Measurements from ENCODE around the gene TMUB1.

TMUB1 gene

DNA sequence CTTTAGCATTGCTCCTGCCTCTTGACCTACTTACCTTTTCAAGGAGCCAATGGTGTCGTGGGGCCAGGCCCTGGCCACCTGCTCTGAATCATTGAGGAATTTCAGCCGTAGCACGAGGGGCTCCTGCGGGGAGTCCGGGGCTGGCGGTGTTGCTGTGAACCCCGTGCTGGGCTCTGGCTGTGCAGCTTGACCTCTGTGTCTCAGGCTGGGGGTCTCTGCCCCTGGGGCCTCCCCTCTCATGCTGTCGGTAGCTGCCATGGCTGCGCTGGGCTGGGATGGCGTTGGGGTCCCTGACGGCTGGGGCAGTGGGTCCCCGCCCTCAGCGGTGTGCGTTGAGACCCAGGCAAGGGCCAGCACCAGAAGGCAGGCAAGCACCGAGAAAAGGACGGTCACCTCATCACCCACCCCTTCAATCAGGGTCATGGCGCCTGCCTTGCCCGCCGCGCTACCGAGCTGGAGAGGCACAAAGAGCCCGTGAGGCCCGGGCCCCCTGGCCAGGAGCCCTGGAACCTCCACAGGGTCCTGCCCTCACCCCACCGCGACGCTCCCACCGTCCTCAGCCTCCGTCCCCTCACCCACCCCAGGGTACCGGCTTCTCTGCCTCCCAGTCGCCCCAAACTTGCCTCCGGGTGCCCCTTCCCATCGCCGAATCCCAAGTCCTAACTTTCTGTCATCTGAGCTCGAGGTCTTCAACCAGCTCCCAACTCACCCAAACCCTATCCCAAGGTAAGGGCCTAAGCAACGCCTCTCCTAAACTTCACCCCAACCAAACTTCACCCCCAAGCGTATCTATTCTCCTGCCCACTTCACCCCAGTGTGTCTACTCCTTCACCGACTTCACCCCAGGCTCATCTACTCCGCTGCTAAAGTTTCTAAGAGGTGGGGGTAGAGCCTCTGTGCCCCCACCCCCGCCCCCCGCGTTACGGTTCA is 887 bp downstream of the TMUB1 start:
- DNase-seq: no peak

DNA sequence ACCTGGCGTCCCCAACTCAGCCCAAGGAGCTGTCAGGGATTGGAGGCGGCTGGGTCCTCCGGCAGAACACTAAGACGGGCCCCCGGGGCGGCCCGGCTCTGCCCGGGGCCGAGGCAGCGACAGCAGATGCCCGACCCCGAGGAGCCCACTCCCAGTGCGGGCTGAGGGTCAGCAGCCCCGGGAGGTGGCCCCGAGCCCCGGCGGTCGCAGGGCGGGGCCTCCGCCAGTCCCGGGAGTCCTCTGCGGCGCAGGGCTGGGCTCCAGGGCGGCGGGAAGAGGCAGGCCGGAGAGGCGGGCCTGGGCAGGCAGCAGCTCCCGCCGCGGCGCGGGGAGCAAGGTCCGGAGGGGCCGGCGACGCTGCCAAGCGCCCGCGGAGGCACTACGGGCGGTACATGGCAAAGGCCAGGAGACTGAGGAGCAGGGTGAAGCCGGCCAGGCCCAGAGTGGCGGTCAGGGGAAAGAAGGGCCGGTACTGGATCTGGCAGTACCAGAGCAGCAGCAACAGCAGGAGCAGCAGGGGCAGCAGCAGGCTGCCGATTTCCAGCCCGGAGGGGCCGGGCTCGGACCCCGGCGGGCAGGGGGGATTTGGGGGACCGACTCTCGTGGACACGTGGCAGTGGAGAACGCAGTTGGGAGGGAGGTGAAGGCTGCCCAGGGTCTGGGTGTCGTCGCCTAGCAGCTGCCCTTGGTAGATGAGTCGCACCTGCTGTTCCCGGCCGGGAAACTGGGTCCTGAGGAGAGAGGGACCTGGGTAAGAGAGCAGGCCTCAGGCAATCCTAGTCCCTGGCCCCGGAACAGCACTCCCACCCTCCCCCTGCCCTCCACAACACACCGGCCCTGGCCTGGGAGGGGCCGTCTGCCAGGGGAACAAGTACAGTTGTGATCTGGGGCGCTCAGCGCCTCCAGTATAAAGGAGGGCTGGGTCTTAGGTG is 1.9 kb downstream of the TMUB1 start:
- DNase-seq: no peak

DNA sequence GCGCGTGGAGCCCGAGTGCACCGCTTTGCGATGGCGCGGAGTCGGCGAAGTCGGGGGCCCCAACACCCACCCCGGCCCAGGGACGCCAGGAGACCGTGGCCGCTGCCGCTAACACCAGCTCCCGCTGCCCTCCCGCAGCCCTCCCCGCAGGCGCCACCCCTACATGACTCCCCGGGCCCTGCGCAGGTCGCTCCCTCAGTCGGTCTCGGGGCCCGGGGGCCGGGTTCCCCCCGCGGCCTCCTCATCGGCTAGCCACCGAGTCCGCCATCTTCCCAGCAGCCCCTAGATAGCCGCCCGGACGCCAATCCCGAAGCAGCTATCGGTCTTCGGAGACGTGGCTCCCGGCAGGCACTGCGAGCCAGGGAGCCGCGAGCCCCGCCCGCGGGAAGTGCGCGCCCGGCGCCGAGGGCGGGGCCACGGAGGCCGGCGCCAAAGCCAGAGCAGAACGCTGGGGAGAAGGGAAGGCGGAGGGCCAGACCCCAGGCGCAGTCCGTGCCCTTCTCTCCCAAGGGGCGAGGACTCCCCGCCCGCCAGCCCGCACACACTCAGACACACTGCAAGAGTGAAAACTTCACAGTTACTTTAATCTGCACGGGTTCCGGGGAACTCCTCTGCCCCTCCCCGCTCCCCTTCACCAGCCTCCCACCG is 2.6 kb downstream of the TMUB1 start, which contains the start of gene FASTK:
TSS of gene FASTK (minus strand) at position 288 of the 648 bp plus-strand sequence. CDS start at position 245, 43 bp downstream.
- DNase-seq: peak; percentile 75

DNA sequence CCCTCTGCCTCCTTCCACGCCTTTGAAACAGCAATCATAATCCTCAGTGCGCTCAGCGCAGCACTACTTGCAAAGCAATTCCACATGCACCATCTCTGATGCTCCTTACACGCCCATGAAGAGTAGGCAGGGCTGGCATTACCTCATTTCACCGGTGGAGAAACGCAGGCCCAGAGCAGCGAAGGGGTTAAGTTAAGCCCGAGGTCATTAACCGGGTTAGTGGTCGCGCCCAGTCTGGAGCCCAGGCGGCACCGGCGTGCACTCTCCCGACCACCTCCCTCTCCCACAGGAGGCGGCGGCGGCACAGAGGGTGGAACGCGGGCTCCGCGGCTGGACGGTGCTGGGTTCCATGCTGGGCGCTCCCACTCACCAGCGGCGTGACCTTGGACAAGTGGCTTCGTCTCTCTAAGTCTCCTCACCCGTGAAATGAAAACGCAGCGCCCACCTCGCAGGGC is 3.2 kb downstream of the TMUB1 start:
- DNase-seq: no peak

DNA sequence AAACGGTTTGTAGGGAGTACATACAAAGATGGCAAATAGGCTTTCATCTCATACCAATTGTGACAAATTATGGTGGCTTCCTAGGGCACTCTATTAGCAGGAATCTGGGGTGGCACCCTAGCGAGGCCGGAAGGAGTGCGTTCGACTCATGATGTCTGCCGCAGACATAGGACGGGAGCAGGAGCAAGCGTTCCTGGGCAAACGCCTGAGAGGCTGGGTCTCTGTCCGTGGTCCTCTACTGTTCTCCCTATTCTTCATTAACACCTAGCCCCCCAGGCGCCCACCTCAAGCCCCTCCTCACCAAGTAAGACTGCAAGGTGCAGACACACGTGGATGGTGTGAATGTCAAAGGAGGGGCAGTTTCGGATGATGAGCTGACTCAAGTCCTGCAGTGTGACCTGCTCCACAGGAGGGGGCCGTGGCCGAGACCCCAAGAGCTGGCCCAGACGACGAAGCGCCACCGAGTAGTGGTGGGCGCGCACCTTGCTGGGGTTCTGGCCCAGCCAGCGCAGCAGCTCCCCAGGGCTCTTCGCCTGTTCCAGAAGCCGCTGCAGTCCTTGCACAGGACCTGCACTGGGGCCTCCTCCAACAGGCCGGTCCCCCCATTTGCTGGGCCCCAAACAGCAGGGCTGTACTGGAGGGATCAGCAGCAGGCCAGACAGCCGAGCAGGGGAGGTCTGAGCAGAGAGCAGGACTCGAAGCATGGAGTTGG is 3.9 kb downstream of the TMUB1 start:
- no peak for DNase-seq

GRCh38 chr7:151078233-151079040 is 4.9 kb downstream of the TMUB1 start:
- no peak for DNase-seq

DNA sequence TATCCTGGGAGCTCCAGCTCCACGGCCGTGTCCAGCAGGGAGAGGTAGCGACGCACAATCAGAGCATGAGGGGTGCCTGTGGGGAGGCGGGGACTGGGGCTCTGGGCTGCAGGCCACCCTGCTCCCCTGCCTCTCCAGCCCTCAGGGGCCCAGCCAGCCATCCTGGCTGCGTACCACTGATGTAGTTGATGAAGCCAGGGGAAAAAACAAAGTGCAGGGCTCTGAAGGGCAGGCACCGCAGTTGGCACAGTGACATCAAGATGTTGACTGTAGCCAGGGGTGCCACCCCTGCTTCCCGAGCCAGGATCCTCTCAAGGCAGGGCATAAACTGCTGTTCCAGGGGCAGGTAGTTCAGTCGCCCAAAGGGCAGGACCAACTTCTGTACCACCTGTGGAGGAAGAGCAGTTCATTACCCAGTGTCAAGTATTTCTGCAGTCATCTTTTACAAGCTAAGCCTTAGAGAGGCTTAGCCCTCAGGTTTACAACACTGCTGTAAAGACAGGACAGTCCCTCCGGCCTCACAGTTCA is 5.5 kb downstream of the TMUB1 start:
- no peak for DNase-seq

DNA sequence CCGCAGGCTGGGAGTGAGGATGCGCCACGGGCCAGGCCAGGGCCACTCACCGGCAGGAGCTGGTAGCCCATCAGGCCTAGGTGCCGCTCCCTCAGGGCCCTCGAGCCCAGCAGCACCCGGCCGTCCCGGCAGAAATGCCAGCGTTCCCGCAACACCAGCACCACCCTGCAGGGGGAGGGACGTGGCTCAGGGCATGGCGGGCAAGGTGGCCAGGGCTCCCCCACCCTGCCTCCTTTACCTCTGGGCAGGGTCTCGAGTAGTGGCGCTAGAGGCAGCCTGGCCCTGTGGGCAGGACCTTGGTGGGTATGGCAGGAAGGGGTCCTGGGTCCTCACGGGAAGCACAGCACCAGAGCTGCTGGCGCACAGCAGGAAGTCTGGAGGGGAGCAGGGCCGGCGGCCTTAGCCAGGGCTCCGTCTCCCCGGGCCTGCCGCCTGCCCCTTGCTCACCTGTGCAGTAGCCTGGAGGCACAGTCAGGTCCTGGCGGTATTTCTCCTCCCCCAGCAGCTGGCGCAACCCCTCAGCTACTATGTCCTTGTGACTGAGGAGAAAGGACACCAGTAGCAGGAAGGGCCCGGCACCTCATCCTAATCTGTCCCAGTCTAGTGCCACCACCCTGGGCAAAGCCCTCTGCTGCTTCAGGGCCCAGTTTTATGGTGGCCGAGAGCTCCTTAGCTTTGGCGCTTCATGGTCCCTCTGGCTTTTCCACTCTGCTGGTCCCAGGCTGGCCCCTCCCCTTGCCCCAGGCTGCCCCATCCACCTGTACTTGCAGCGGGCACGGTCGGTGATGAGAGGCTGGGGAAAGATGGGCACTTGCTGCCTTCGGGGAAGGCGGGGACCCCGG is 6.2 kb downstream of the TMUB1 start:
- DNase-seq: no peak

DNA sequence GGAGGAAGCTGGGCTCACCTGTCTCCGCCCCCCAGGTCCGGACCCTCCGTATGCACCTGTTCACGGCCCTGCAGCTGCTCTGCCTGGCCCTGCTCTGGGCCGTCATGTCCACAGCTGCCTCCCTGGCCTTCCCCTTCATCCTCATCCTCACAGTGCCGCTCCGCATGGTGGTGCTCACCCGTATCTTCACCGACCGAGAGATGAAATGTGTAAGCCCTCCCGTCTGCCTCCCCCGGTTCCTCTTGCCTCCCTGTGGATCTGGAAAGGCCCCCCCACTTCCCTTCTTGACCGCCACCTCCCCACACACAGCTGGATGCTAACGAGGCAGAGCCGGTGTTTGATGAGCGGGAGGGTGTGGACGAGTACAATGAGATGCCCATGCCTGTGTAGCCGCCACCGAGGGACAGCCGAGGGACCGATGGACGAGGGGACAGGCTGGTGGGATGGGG is 7.3 kb downstream of the TMUB1 start:
- no peak for DNase-seq

DNA sequence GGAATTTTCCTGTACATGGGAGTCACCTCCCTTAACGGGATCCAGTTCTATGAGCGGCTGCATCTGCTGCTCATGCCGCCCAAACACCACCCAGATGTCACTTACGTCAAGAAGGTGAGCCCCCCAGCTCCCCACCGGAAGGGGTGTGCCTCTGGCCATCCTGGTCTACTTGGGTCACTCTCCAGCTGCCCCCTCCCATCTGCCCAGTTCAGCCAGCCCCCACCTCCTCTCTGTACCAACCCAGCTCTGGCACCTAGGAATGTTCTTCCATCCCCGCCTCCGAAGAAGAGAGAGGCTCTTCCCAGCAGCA is 7.7 kb downstream of the TMUB1 start:
- no peak for DNase-seq

DNA sequence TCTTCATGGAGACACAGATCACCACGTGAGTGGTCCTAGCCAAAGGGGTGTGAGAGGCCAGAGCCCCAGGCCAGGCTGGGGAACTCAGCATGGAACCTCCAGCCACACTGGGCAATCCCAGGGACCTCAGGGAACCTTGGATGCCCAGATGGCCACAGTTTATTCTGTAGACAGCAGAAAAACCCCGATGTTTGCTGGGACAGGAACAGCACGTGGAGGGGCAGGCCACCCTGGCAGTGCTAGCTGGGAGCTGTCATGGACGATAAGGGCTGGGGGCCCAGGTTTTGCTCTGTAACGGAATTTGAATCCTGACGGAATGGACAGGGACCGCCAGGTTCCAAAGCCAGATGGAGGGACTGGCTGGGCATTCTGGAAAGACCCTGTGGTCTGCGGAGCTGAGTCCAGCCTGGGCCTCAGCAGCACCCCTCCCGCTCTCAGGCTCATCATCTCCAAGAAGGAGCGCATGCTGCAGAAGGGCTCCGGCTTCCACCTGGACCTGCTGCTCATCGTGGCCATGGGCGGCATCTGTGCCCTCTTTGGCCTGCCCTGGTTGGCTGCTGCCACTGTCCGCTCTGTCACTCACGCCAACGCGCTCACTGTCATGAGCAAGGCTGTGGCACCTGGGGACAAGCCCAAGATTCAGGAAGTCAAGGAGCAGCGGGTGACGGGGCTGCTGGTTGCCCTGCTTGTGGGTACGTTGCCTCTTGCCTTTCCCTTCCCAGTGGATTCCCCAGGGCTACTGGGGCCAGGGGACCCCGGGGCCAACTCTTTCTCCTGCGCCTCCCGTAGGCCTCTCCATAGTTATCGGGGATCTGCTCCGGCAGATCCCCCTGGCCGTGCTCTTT is 8.3 kb downstream of the TMUB1 start:
- DNase-seq: no peak

DNA sequence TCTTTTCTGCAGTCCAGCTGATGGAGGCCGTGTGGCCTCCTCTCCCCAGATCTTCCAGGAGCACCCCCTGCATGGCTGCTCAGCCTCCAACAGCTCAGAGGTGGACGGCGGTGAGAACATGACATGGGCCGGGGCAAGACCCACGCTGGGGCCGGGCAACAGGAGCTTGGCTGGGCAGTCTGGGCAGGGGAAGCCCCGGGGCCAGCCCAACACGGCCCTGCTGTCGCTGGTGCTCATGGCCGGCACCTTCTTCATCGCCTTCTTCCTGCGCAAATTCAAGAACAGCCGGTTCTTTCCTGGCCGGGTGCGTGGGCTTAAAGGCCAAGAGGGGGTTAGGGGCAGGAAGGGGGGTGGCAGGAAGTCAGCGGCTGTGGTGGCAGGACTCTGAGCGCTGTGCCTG is 9.3 kb downstream of the TMUB1 start:
- DNase-seq: no peak

GRCh38 chr7:151071032-151071866 is 12.0 kb downstream of the TMUB1 start:
- DNase-seq: no peak

GRCh38 chr7:151070574-151070960 is 12.7 kb downstream of the TMUB1 start:
- DNase-seq: no peak

DNA sequence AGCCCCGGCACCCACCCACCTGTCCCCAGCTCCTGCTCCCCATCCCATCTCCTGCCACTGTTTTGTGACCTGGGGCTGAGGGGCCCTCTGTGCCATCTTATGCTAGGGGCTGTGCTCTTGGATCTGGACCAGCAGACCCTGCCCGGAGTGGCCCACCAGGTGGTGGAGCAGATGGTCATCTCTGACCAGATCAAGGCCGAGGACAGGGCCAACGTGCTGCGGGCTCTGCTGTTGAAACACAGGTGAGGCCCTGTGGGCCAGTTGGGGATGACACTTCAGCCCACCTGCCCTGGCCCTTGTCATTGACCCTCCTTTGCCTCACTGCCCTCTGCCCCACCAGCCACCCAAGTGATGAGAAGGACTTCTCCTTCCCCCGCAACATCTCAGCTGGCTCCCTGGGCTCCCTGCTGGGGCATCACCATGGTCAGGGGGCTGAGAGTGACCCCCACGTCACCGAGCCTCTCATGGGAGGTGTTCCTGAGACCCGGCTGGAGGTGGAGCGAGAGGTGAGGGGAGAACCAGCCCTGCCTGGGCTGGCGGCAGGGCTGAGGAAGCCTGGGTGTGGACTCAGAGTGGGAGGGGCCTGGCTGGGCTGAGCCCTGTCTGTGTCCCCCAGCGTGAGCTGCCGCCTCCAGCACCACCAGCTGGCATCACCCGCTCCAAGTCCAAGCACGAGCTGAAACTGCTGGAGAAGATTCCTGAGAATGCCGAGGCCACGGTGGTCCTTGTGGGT is 13.3 kb downstream of the TMUB1 start:
- DNase-seq: no peak

- DNase-seq: no peak
These were observed 15.1 kb downstream of the TMUB1 start for GRCh38 chr7:151068069-151068773.
